H9 (cell line): ENCODE measurements around the gene HDAC2. TPM values are rescaled to one million over a fixed set of nuclear protein-coding genes. Genes with fewer than 3 reads are reported as not detected.

ENCODE experiments used
- DNase-seq: peaks from one replicate; pipeline ENCODE4 v3.0.0-alpha.2; 2017
- H2AFZ ChIP-seq: one replicate; pipeline ENCODE4 v1.6.1; 2013; ENCODE audit warnings: mild to moderate bottlenecking, low read length, control low read depth, moderate library complexity
- H2AK5ac ChIP-seq: 2 replicates; pipeline ENCODE4 v1.6.1; 2013; ENCODE audit warnings: low read length, control low read depth, mixed read lengths; ENCODE audit not compliant: insufficient read length
- H2BK120ac ChIP-seq: one replicate; pipeline ENCODE4 v1.6.1; 2013; ENCODE audit warnings: low read depth, mild to moderate bottlenecking, low read length, control low read depth, inconsistent platforms; ENCODE audit not compliant: poor library complexity, severe bottlenecking
- H2BK12ac ChIP-seq: 2 replicates; pipeline ENCODE4 v1.6.1; 2013; ENCODE audit warnings: low read length, control low read depth, mixed read lengths, low read depth; ENCODE audit not compliant: insufficient read length
- H2BK15ac ChIP-seq: 2 replicates; pipeline ENCODE4 v1.6.1; 2013; ENCODE audit warnings: low read depth, low read length, control low read depth
- H2BK20ac ChIP-seq: one replicate; pipeline ENCODE4 v1.6.1; 2013; ENCODE audit warnings: low read depth, mild to moderate bottlenecking, low read length, control low read depth, inconsistent platforms; ENCODE audit not compliant: poor library complexity, severe bottlenecking
- H2BK5ac ChIP-seq: 2 replicates; pipeline ENCODE4 v1.6.1; 2013; ENCODE audit warnings: low read length, control low read depth, mixed read lengths; ENCODE audit not compliant: insufficient read length
- H3K14ac ChIP-seq: 2 replicates; pipeline ENCODE4 v1.6.1; 2013; ENCODE audit warnings: low read length, control low read depth; ENCODE audit not compliant: insufficient read depth
- H3K18ac ChIP-seq: 2 replicates; pipeline ENCODE4 v1.6.1; 2013; ENCODE audit warnings: low read depth, mild to moderate bottlenecking, mixed read lengths, low read length, control low read depth; ENCODE audit not compliant: insufficient read length
- H3K23ac ChIP-seq: 2 replicates; pipeline ENCODE4 v1.6.1; 2013; ENCODE audit warnings: low read length, control low read depth, mixed read lengths, low read depth; ENCODE audit not compliant: insufficient read length
- H3K23me2 ChIP-seq: 2 replicates; pipeline ENCODE4 v1.6.1; 2013; ENCODE audit warnings: low read depth, mild to moderate bottlenecking, mixed read lengths, low read length, control low read depth; ENCODE audit not compliant: insufficient read length, poor library complexity, severe bottlenecking
- H3K27ac ChIP-seq: 2 replicates; pipeline ENCODE4 v1.5.1; 2013; ENCODE audit warnings: low read length, control low read depth, mixed read lengths, low read depth; ENCODE audit not compliant: insufficient read length
- H3K27me3 ChIP-seq: 2 replicates; pipeline ENCODE4 v1.6.1; 2013; ENCODE audit warnings: low read length, control low read depth, inconsistent platforms; ENCODE audit not compliant: insufficient read depth
- H3K4ac ChIP-seq: 2 replicates; pipeline ENCODE4 v1.6.1; 2013; ENCODE audit warnings: low read depth, mild to moderate bottlenecking, control low read depth, inconsistent platforms, low read length, moderate library complexity
- H3K4me1 ChIP-seq: 2 replicates; pipeline ENCODE4 v1.6.1; 2013; ENCODE audit warnings: low read length, control low read depth, inconsistent platforms; ENCODE audit not compliant: insufficient read depth
- H3K4me2 ChIP-seq: 2 replicates; pipeline ENCODE4 v1.6.1; 2013; ENCODE audit warnings: low read length, control low read depth, mixed read lengths; ENCODE audit not compliant: insufficient read length, insufficient read depth
- H3K56ac ChIP-seq: 2 replicates; pipeline ENCODE4 v1.6.1; 2013; ENCODE audit warnings: low read depth, mild to moderate bottlenecking, mixed read lengths, low read length, control low read depth; ENCODE audit not compliant: insufficient read length
- H3K79me1 ChIP-seq: 2 replicates; pipeline ENCODE4 v1.6.1; 2013; ENCODE audit warnings: low read depth, mild to moderate bottlenecking, moderate library complexity, low read length, control low read depth, inconsistent platforms; ENCODE audit not compliant: insufficient read depth, poor library complexity, severe bottlenecking
- H3K79me2 ChIP-seq: 2 replicates; pipeline ENCODE4 v1.6.1; 2013; ENCODE audit warnings: low read length, control low read depth, inconsistent platforms; ENCODE audit not compliant: insufficient read depth
- H3K9ac ChIP-seq: 2 replicates; pipeline ENCODE4 v1.6.1; 2013; ENCODE audit warnings: low read length, control low read depth, mixed read lengths; ENCODE audit not compliant: insufficient read length; ENCODE audit errors: extremely low read depth
- H3K9me3 ChIP-seq: one replicate; pipeline ENCODE4 v1.6.1; 2013; ENCODE audit warnings: low read depth, low read length, inconsistent platforms; ENCODE audit not compliant: control insufficient read depth
- H3T11ph ChIP-seq: one replicate; pipeline ENCODE4 v1.6.1; 2013; ENCODE audit warnings: mild to moderate bottlenecking, low read length, control low read depth, inconsistent platforms
- H4K20me1 ChIP-seq: one replicate; pipeline ENCODE4 v1.6.1; 2013; ENCODE audit not compliant: control insufficient read depth, insufficient read length, insufficient read depth
- H4K5ac ChIP-seq: 2 replicates; pipeline ENCODE4 v1.6.1; 2013; ENCODE audit warnings: low read depth, mild to moderate bottlenecking, mixed read lengths, low read length, control low read depth; ENCODE audit not compliant: insufficient read length
- H4K8ac ChIP-seq: replicated peaks from 2 replicates; pipeline ENCODE4 v1.6.1; 2013; ENCODE audit warnings: low read length, control low read depth, mixed read lengths, low read depth; ENCODE audit not compliant: insufficient read length
- H4K91ac ChIP-seq: 2 replicates; pipeline ENCODE4 v1.6.1; 2013; ENCODE audit warnings: low read depth, mild to moderate bottlenecking, moderate library complexity, mixed read lengths, low read length, control low read depth; ENCODE audit not compliant: insufficient read length
- H3K27ac Mint-ChIP-seq, 3 experiments: 2 replicates in 2 of 3; 3 replicates in 1 of 3; pipeline ENCODE4 v1.8.0; 2020 to 2021; ENCODE audit warnings: mixed read lengths in 3 of 3, mild to moderate bottlenecking in 1 of 3, moderate library complexity in 1 of 3
- H3K27me3 Mint-ChIP-seq: 2 replicates; pipeline ENCODE4 v1.8.0; 2021; ENCODE audit warnings: low read depth, mild to moderate bottlenecking, moderate library complexity, mixed read lengths
- H3K36me3 Mint-ChIP-seq, 3 experiments: 2 replicates in 2 of 3; 3 replicates in 1 of 3; pipeline ENCODE4 v1.8.0; 2020 to 2021; ENCODE audit warnings: low read depth in 3 of 3, mixed read lengths in 3 of 3; ENCODE audit not compliant: insufficient read depth in 1 of 3
- H3K4me1 Mint-ChIP-seq, 2 experiments: 2 replicates each; pipeline ENCODE4 v1.8.0; 2020; ENCODE audit warnings: mixed read lengths in 2 of 2
- H3K4me3 Mint-ChIP-seq, 2 experiments: 2 replicates in 1 of 2; 3 replicates in 1 of 2; pipeline ENCODE4 v1.8.0; 2020 to 2021; ENCODE audit warnings: mild to moderate bottlenecking in 2 of 2, mixed read lengths in 2 of 2, moderate library complexity in 1 of 2
- H3K9me3 Mint-ChIP-seq, 2 experiments: 2 replicates in 1 of 2; 3 replicates in 1 of 2; pipeline ENCODE4 v1.8.0; 2020; ENCODE audit warnings: mild to moderate bottlenecking in 2 of 2, mixed read lengths in 2 of 2, moderate library complexity in 1 of 2
- CTCF ChIP-seq: fragments of 200-600 bp; sonication (generic); conservative IDR thresholded peaks from 3 replicates; pipeline ENCODE4 v1.8.0; 2021; ENCODE audit warnings: antibody characterized with exemption, mild to moderate bottlenecking
- WGBS: extraction: QIAGEN DNeasy Blood & Tissue Kit; methylation state at CpG from one replicate; pipeline ENCODE4 v1.1.7; 2013; ENCODE audit warnings: missing lambda C conversion rate, low lambda C conversion rate, mixed read lengths; ENCODE audit not compliant: insufficient read length; ENCODE audit errors: extremely low coverage; 5-methylcytosine and 5-hydroxymethylcytosine counted together
- total RNA-seq: library from RNA; stranded (reverse); gene quantifications from 2 replicates; pipeline ENCODE4 v1.2.1, GENCODE V29; 2021

HDAC2 gene
- total RNA-seq, 1 experiment from 2014 or later: 330 TPM

DNA sequence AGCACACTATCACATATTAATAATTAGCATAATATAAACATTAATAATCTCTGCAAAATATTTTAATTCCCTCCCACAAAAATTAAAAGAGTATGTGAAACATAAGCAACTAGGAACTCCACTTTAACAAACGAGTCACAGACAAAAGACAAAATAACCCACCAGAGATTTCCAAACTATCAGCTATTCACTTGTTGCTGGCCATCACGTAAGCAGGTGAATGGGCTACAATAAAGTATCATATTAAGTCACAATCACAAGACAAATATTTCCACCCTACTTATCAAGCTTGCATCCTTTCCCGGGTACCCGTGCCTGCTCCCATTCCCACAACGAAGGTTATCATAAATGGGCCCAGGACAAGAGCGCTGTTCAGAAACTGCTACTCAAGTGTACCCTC lies 2.5 kb downstream of the HDAC2 start:
- no peak overlapping the region for H2BK12ac ChIP-seq
- Mint-ChIP-seq H3K4me1 (peaks cover 44 to 54% of the 10 kb centered on the region in 2 experiments), H3K4me3 (peak overlapping the region; percentile 94 to 96), H3K27ac (peak overlapping the region; percentile 35 to 69 (median 62); a peak in 6 of 7 replicates), H3K9me3 (no peaks in the 10 kb centered on the region; a peak in 1 of 5 replicates), H3K36me3 (peaks cover 2 to 9% (median 8%) of the 10 kb centered on the region in 3 experiments), H3K27me3 (peaks cover 12% of the 10 kb centered on the region)
- peak overlapping the region; percentile 51 for H3K9ac ChIP-seq
- H2BK20ac ChIP-seq: no peak overlapping the region
- H3K23me2 ChIP-seq: peaks cover 8% of the 10 kb centered on the region
- peaks cover 8% of the 10 kb centered on the region; the same call in 1 of the 2 replicates for H3K4me1 ChIP-seq
- H3K27ac ChIP-seq: no peak overlapping the region
- peaks cover 54% of the 10 kb centered on the region for H3K79me2 ChIP-seq
- H2BK5ac ChIP-seq: no peak overlapping the region
- no peak overlapping the region for H3T11ph ChIP-seq
- peak overlapping the region; percentile 86 for H3K4me2 ChIP-seq
- H3K14ac ChIP-seq: no peak overlapping the region
- no peak for TF ChIP-seq CTCF
- no peak overlapping the region for H3K18ac ChIP-seq
- no peak overlapping the region for H2AK5ac ChIP-seq
- no peak overlapping the region for H4K8ac ChIP-seq
- H3K23ac ChIP-seq: no peak overlapping the region
- H3K4ac ChIP-seq: no peak overlapping the region
- no CpG with 5 or more reads among the region's 6 CpGs for WGBS
- H3K79me1 ChIP-seq: no peaks in the 10 kb centered on the region
- H2BK15ac ChIP-seq: no peak overlapping the region
- no peak for DNase-seq
- H2BK120ac ChIP-seq: no peak overlapping the region
- no peak overlapping the region for H4K91ac ChIP-seq
- H3K56ac ChIP-seq: no peak overlapping the region
- H4K20me1 ChIP-seq: no peaks in the 10 kb centered on the region
- H3K27me3 ChIP-seq: no peaks in the 10 kb centered on the region; the same call in 1 of the 2 replicates
- no peak overlapping the region for H2AFZ ChIP-seq
- no peaks in the 10 kb centered on the region for H3K9me3 ChIP-seq
- no peak overlapping the region for H4K5ac ChIP-seq
